Stomach (tissue), 9 donors: ENCODE data around the gene NDUFB1. TPM values are rescaled to one million over a fixed set of nuclear protein-coding genes. Genes with fewer than 3 reads are reported as not detected.

ENCODE experiments used
- DNase-seq, 2 donors: peaks; one replicate each; pipeline versions ENCODE4 v3.0.0 to v3.0.0-alpha.2; 2013 to 2019
- H3K27ac ChIP-seq, 5 donors: fragments of 200-600 bp in 4 of 5; sonication (generic) in 4 of 5; one replicate each; pipeline ENCODE4 v1.5.1; 2013 to 2019; ENCODE audit warnings: mild to moderate bottlenecking in 1 of 5, moderate library complexity in 1 of 5
- H3K27me3 ChIP-seq, 3 donors: fragments of 200-600 bp; sonication (generic); one replicate each; pipeline ENCODE4 v1.5.1; 2017 to 2019; ENCODE audit warnings: mixed run types in 1 of 3
- H3K36me3 ChIP-seq, 4 donors: fragments of 200-600 bp; sonication (generic); 1 replicate in 3 of 4; 2 replicates in 1 of 4; pipeline ENCODE4 v1.5.1; 2016 to 2019
- H3K4me1 ChIP-seq, 4 donors: fragments of 200-600 bp; sonication (generic); one replicate each; pipeline ENCODE4 v1.5.1; 2016 to 2019
- H3K4me3 ChIP-seq, 4 donors: fragments of 200-600 bp; sonication (generic) in 3 of 4; one replicate each; pipeline ENCODE4 v1.5.1; 2016 to 2019; ENCODE audit warnings: mild to moderate bottlenecking in 1 of 4
- H3K9me3 ChIP-seq, 4 donors: fragments of 200-600 bp; sonication (generic); one replicate each; pipeline ENCODE4 v1.5.1; 2016 to 2019
- CTCF ChIP-seq, 7 experiments: fragments of 450-650 bp in 4 of 7; fragments of 200-600 bp in 3 of 7; sonication (generic) in 3 of 7; IDR thresholded peaks; one replicate each; pipeline ENCODE4 v1.5.1; 2016 to 2019; ENCODE audit warnings: antibody characterized with exemption in 7 of 7, control low read depth in 2 of 7, mild to moderate bottlenecking in 1 of 7
- EP300 ChIP-seq: sonication (generic); formaldehyde crosslinking; IDR thresholded peaks from one replicate; pipeline ENCODE4 v1.6.1; 2017; ENCODE audit warnings: antibody characterized with exemption
- POLR2A ChIP-seq, 4 donors: fragments of 450-650 bp; IDR thresholded peaks; one replicate each; pipeline ENCODE4 v1.6.1; 2016; ENCODE audit warnings: antibody characterized with exemption in 4 of 4, control low read depth in 2 of 4, mild to moderate bottlenecking in 1 of 4, moderate library complexity in 1 of 4
- POLR2AphosphoS5 ChIP-seq, 3 donors: sonication (generic); formaldehyde crosslinking; IDR thresholded peaks; one replicate each; pipeline ENCODE4 v1.6.1; 2016; ENCODE audit warnings: antibody characterized with exemption in 3 of 3
- WGBS, 5 donors: extraction: QIAGEN DNeasy Blood & Tissue Kit in 3 of 5; methylation state at CpG; one replicate each; pipeline versions ENCODE4 v1.1.5 to v1.1.7; 2013 to 2018; 5-methylcytosine and 5-hydroxymethylcytosine counted together
- intact Hi-C: fragments of 100-400 bp; cut with DNase I; formaldehyde crosslinking; loops from one replicate; pipeline ENCODE4 v1.15.1; 2023; ENCODE audit warnings: low total_unique reads
- polyA plus RNA-seq, 3 donors: library from polyadenylated mRNA; stranded (reverse); fragments of 200-250 nt; gene quantifications; one replicate each; pipeline ENCODE4 v1.2.3, GENCODE V29; 2013
- total RNA-seq, 5 donors: library from RNA; depleted of rRNA; stranded (reverse); fragments of >200 nt; gene quantifications; one replicate each; pipeline versions ENCODE4 v1.1.0 to v1.2.3, GENCODE V29; 2014 to 2016
- donor health status: healthy with polysubstance abuse.
- donor health status: Bipolar disorder and iron deficiency.
- donor health status: healthy.

The NDUFB1 gene
- total and polyA plus RNA-seq, 8 donors = 22.2 to 1,152 (median 478) TPM

DNA sequence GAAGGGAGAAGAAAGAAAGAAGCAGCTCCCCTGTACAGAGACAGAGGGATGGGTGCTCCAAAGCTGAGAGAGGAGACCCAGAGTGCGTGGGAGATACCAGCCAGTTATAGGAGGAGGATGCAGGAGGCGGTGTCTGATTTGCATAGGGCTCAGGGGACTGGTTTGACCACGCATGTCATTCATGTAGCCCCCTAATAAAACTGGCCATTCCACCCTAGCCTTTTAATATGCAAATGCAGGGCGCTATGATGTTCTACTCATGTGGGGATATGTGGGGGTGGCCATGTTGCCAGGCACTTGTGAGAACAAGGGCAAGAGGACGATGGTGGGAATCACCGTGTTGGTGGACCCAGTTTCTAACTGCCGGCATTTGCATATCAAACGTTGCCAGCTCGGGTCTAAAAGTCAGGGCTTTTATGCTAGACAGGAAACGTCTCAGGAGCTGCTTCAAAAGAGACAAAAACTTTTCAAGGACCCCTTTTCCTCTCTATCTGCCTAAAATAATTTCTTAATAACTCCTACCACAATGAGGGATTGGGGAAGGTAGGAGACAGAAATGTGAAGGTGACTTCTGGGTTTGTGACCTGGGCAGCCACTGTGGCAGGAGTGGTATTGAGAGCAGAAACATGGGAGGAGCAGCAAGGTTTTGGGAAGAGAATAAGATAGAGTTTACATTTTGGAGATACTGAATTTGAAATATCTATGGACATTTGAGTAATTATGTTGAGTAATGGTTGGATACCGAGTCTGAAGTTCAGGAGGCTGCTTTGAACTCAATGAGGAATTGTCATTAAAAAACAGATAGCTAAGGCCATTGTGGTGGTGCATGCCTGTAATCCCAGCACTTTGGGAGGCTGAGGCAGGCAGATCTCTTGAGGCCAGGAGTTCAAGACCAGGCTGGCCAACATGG lies 12.9 kb downstream of the NDUFB1 start:
- Histone ChIP-seq H3K36me3 (no peaks in the 10 kb centered on the region), H3K4me3 (no peak overlapping the region), H3K27me3 (no peaks in the 10 kb centered on the region), H3K9me3 (no peaks in the 10 kb centered on the region), H3K27ac (no peak overlapping the region), H3K4me1 (peaks cover 9 to 27% (median 23%) of the 10 kb centered on the region in 4 donors)
- WGBS, 5 donors = 21 to 32% (median 23%) methylated on average over 11 of the region's 11 CpGs
- TF ChIP-seq POLR2AphosphoS5 (IDR thresholded peaks at IDR 0.05) = no peak
- no peak for TF ChIP-seq POLR2A (IDR thresholded peaks at IDR 0.05)
- no peak for TF ChIP-seq CTCF (IDR thresholded peaks at IDR 0.05)
- TF ChIP-seq EP300 = no peak
- intact Hi-C loops = no loop called here
- DNase-seq = no peak

GRCh38 chr14:92106143-92106926 lies 15.2 kb downstream of the NDUFB1 start, which contains the start of gene ATXN3:
Gene ATXN3 (minus strand): TSS chr14:92106582. CDS start chr14:92106552, 30 bp downstream.
- peak; percentile 97 to 99 for DNase-seq
- H3K36me3 ChIP-seq = no peaks in the 10 kb centered on the region
- WGBS, 5 donors = 0 to 2% (median 0%) methylated on average over 22 to 66 of the region's 66 CpGs
- no peaks in the 10 kb centered on the region for H3K9me3 ChIP-seq
- H3K27ac ChIP-seq = peak within 1 kb of the TSS; percentile 95 to 98 (median 96)
- H3K4me1 ChIP-seq = peaks cover 15 to 49% (median 41%) of the 10 kb centered on the region in 4 donors
- no peaks in the 10 kb centered on the region for H3K27me3 ChIP-seq
- intact Hi-C loops = no loop called here
- TF ChIP-seq CTCF (IDR thresholded peaks at IDR 0.05) (peak in 5 of 7 experiments; percentile 35 to 76 (median 68)), POLR2A (IDR thresholded peaks at IDR 0.05) (no peak), EP300 (no peak), POLR2AphosphoS5 (IDR thresholded peaks at IDR 0.05) (peak; percentile 32 to 83 (median 70))
- peak within 1 kb of the TSS; percentile 93 to 98 (median 96) for H3K4me3 ChIP-seq

GRCh38 chr14:92105893-92106142 lies 15.7 kb downstream of the NDUFB1 start:
- peaks cover 15 to 55% (median 44%) of the 10 kb centered on the region in 4 donors for H3K4me1 ChIP-seq
- DNase-seq = peak in 1 of 2 donors; percentile 38
- no peaks in the 10 kb centered on the region for H3K9me3 ChIP-seq
- H3K27me3 ChIP-seq = no peaks in the 10 kb centered on the region
- no peak for TF ChIP-seq EP300
- TF ChIP-seq POLR2AphosphoS5 (IDR thresholded peaks at IDR 0.05) = peak in 1 of 3 donors; percentile 22
- H3K27ac ChIP-seq = peak overlapping the region; percentile 95 to 98 (median 96)
- 0% methylated on average over 10 of the region's 10 CpGs for WGBS, 5 donors
- intact Hi-C loops = no loop called here
- no peaks in the 10 kb centered on the region for H3K36me3 ChIP-seq
- H3K4me3 ChIP-seq = peak overlapping the region; percentile 93 to 98 (median 96)

DNA sequence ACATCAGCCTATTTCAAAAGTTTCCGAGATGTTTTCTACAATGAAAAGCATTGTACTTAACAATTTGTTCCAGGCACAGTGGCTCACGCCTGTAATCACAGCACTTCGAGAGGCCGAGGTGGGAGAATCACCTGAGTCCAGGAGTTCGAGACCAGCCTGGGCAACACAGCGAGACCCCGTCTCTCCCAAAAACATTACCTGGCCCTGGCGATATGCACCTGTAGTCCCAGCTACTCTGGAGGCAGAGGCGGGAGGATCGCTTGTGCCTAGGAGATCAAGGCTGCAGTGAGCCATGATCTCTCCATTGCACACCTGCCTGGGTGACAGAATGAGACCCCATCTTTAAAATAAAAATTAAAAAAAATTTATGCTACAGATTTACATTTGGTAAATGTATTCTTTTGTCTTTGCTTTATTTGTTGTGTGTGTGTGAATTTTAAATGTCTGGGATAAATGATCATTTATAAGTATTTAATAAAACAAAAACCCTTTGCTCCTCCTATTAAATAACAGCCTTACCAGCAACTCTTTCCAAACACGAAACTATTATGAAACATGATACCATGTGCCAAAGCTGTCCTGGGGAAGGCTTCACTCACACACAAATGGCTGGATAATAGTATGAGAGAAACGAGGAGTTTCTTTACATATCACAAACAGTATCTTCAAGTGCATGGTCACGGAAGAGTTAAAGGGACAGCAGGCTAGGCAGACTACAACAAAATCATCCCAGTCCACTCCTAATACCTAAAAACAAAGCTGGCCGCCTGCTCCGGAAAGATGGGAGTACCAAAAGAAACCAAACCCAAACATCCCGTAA lies 16.2 kb downstream of the NDUFB1 start:
- 51 to 59% (median 55%) methylated on average over 16 of the region's 16 CpGs for WGBS, 5 donors
- no peak for TF ChIP-seq POLR2A (IDR thresholded peaks at IDR 0.05)
- intact Hi-C loops = no loop called here
- Histone ChIP-seq H3K27ac (peak overlapping the region; percentile 95 to 98 (median 96)), H3K9me3 (no peaks in the 10 kb centered on the region), H3K4me1 (peaks cover 15 to 60% (median 46%) of the 10 kb centered on the region in 4 donors), H3K4me3 (peak overlapping the region; percentile 93 to 98 (median 96)), H3K36me3 (no peaks in the 10 kb centered on the region), H3K27me3 (no peaks in the 10 kb centered on the region)
- no peak for DNase-seq
